ENCODE data around the gene PRCD. TPM values are rescaled to one million over a fixed set of nuclear protein-coding genes. Genes with fewer than 3 reads are reported as not detected.

The PRCD gene
- total RNA-seq, 1 donor from 2014 or later, result 0.52 TPM

- Histone ChIP-seq H3K9me3 (ENCODE audit: control insufficient read depth in 3 of 3, low read length in 3 of 3) (no peaks in the 10 kb centered on the region), H3K36me3 (ENCODE audit: control insufficient read depth in 3 of 3, insufficient read depth in 3 of 3, low read length in 3 of 3) (no peaks in the 10 kb centered on the region), H3K4me3 (ENCODE audit: low read length in 3 of 3) (no peak overlapping the region), H3K4me1 (ENCODE audit: control insufficient read depth in 3 of 3, insufficient read depth in 3 of 3, low read length in 3 of 3) (peaks cover 0 to 4% (median 2%) of the 10 kb centered on the region in 3 donors), H3K9ac (ENCODE audit: low read depth in 1 of 3, low read length in 3 of 3) (no peak overlapping the region), H3K27ac (ENCODE audit: low read depth, low read length) (no peak overlapping the region), H3K27me3 (ENCODE audit: control insufficient read depth in 3 of 3, insufficient read depth in 3 of 3, low read length in 3 of 3) (peaks cover 0 to 7% (median 3%) of the 10 kb centered on the region in 3 donors)
Observed at GRCh38 chr17:76594690-76595089, 54.8 kb downstream of the PRCD start.

Small RNA genes lying within 50 kb of the gene (small RNA-seq; reads per million reads assigned to genes)
- gene SNORD1A (not detected), gene SNORD1B (127 reads per million, percentile 96 among the genes with 10 or more reads in this experiment)

Other genes starting within 250 kb of the PRCD start
- gene QRICH2, start 231.8 kb upstream of the PRCD start, total RNA-seq, result 2.1 TPM
- 24.0 TPM for gene PRPSAP1, start 186.1 kb upstream of the PRCD start, total RNA-seq
- gene SPHK1, start 155.4 kb upstream of the PRCD start, total RNA-seq, result 2.1 TPM
- gene UBE2O, start 86.9 kb upstream of the PRCD start, total RNA-seq, result 20.9 TPM
- not detected for gene AANAT, start 72.4 kb upstream of the PRCD start, total RNA-seq
- gene RHBDF2, start 38.6 kb upstream of the PRCD start, total RNA-seq, result 3.7 TPM
- gene CYGB, start 2.3 kb upstream of the PRCD start, total RNA-seq, result 8.9 TPM
- 2.6 TPM for gene ST6GALNAC2, start 45.8 kb downstream of the PRCD start, total RNA-seq
- gene ST6GALNAC1, start 103.7 kb downstream of the PRCD start, total RNA-seq, result not detected
- 75.7 TPM for gene MXRA7, start 170.9 kb downstream of the PRCD start, total RNA-seq
- 6.8 TPM for gene JMJD6, start 186.6 kb downstream of the PRCD start, total RNA-seq
- gene METTL23, start 186.8 kb downstream of the PRCD start, total RNA-seq, result 19.3 TPM
- 52.2 TPM for gene SRSF2, start 197.3 kb downstream of the PRCD start, total RNA-seq
- gene MFSD11, start 198.1 kb downstream of the PRCD start, total RNA-seq, result 76.7 TPM